Heart left ventricle (tissue), 13 donors: ENCODE data around the gene PTPN13.

Experiments used
- POLR2A ChIP-seq, 2 donors: fragments of 450-650 bp; IDR thresholded peaks; one replicate each; pipeline ENCODE4 v1.6.1; 2017; ENCODE audit warnings: antibody characterized with exemption in 2 of 2, mild to moderate bottlenecking in 2 of 2, moderate library complexity in 2 of 2
- TF ChIP-seq, protein P1 (sequence below), 12 donors: fragments of 200-600 bp; sonication (generic) in 4 of 12; IDR thresholded peaks; one replicate each; pipeline versions ENCODE4 v1.5.0 to v1.8.0; 2018 to 2022; ENCODE audit warnings: antibody characterized with exemption in 12 of 12, mild to moderate bottlenecking in 5 of 12
- donor health status: ischemic (EF 13 %, LVEDD 7.1; RV severe dilation, severe dysfunction).
- donor health status: DM: no; HTN: yes; CAD: no.
- donor health status: DM: no; HTN: no; CAD: no.
- donor health status: ischemic (EF 25% LVEDD 6.9; RV normal size, moderate dysfunction).
- donor health status: ischemic (EF 25% LVEDD 5.7; RV mildly dilated, moderate dysfunction).
- donor health status: ischemic (EF 35%, LVEDD 5.7; RV mildly dilated, moderate dysfunction).
- donor health status: nonischemic (EF 11% LVEDD 7.7; RV severe dilation, severe dysfunction).
- donor health status: DM: yes; HTN: yes; CAD: no.
- donor health status: PGD.
- donor health status: ischemic (EF 29% LVEDD 5.4; RV normal size, mild dysfunction).
- donor health status: nonischemic (EF 23%, LVEDD 6.1; RV moderate dilation, normal function).

DNA sequence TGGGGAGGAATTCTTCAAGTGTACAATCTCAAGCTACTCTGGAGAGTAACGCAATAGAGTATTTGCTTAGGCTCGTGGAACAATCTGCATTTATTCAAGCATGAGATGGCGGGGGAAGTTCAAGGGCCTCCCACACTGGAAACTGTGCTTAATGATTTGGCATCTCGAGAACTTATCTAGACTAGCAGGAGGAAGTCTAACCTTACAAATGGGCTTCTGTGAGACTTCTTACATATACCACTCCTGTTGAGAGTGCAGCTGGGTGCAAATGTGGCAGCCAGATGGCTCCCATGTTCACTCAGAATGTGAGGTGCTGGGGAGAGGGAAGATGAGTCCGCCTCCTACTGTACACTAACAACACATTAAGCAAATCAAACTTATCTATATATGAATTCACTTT lies 29.3 kb upstream of the PTPN13 start:
- TF ChIP-seq, protein P1, sequence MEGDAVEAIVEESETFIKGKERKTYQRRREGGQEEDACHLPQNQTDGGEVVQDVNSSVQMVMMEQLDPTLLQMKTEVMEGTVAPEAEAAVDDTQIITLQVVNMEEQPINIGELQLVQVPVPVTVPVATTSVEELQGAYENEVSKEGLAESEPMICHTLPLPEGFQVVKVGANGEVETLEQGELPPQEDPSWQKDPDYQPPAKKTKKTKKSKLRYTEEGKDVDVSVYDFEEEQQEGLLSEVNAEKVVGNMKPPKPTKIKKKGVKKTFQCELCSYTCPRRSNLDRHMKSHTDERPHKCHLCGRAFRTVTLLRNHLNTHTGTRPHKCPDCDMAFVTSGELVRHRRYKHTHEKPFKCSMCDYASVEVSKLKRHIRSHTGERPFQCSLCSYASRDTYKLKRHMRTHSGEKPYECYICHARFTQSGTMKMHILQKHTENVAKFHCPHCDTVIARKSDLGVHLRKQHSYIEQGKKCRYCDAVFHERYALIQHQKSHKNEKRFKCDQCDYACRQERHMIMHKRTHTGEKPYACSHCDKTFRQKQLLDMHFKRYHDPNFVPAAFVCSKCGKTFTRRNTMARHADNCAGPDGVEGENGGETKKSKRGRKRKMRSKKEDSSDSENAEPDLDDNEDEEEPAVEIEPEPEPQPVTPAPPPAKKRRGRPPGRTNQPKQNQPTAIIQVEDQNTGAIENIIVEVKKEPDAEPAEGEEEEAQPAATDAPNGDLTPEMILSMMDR (IDR thresholded peaks at IDR 0.05): no peak
- TF ChIP-seq POLR2A (IDR thresholded peaks at IDR 0.05): no peak
